Loucy (cell line): ENCODE measurements around the gene WAC.

Source experiments
- CTCF ChIP-seq: fragments of 200-600 bp; sonication (generic); conservative IDR thresholded peaks from 2 replicates; pipeline ENCODE4 v1.5.1; 2014; ENCODE audit warnings: mild to moderate bottlenecking, antibody characterized with exemption, low read length
- EZH2phosphoT487 ChIP-seq: fragments of 200-600 bp; IDR thresholded peaks from 2 replicates; pipeline ENCODE4 v1.6.1; 2018; ENCODE audit warnings: antibody characterized with exemption, mild to moderate bottlenecking, moderate library complexity, borderline replicate concordance

- no peak for TF ChIP-seq CTCF
- no peak for TF ChIP-seq EZH2phosphoT487
These were observed 18.2 kb downstream of the WAC start for GRCh38 chr10:28551086-28551485.
